Endodermal cell (in vitro differentiated cells): Measurements from ENCODE around the gene ADTRP. TPM values are rescaled to one million over a fixed set of nuclear protein-coding genes. Genes with fewer than 3 reads are reported as not detected.

ENCODE experiments used
- DNase-seq: peaks from one replicate; pipeline ENCODE4 v3.0.0-alpha.2; 2017
- H3K27ac ChIP-seq: 2 replicates; pipeline ENCODE4 v1.5.1; 2013; ENCODE audit warnings: mild to moderate bottlenecking, low read depth, low read length, moderate library complexity
- H3K27me3 ChIP-seq: 2 replicates; pipeline ENCODE4 v1.6.1; 2013; ENCODE audit warnings: mild to moderate bottlenecking, low read length, moderate library complexity; ENCODE audit not compliant: insufficient read depth, control insufficient read depth, poor library complexity, severe bottlenecking
- H3K36me3 ChIP-seq: 2 replicates; pipeline ENCODE4 v1.7.0; 2013; ENCODE audit warnings: mild to moderate bottlenecking, low read length, moderate library complexity; ENCODE audit not compliant: control insufficient read depth, insufficient read depth
- H3K4me1 ChIP-seq: one replicate; pipeline ENCODE4 v1.7.0; 2013; ENCODE audit warnings: low read length; ENCODE audit not compliant: control insufficient read depth, insufficient read depth
- H3K4me3 ChIP-seq: 2 replicates; pipeline ENCODE4 v1.5.1; 2013; ENCODE audit warnings: mild to moderate bottlenecking, low read length, moderate library complexity
- H3K9ac ChIP-seq: 2 replicates; pipeline ENCODE4 v1.6.1; 2013; ENCODE audit warnings: mild to moderate bottlenecking, low read length, moderate library complexity; ENCODE audit not compliant: poor library complexity, severe bottlenecking; ENCODE audit errors: extremely low read depth
- H3K9me3 ChIP-seq: 2 replicates; pipeline ENCODE4 v1.6.1; 2013; ENCODE audit warnings: mild to moderate bottlenecking, low read length, moderate library complexity; ENCODE audit not compliant: control insufficient read depth
- H3K27ac Mint-ChIP-seq: 2 replicates; pipeline ENCODE4 v1.8.0; 2020; ENCODE audit warnings: mixed read lengths
- H3K27me3 Mint-ChIP-seq: 2 replicates; pipeline ENCODE4 v1.8.0; 2021; ENCODE audit warnings: mild to moderate bottlenecking, mixed read lengths; ENCODE audit not compliant: insufficient read depth
- H3K36me3 Mint-ChIP-seq: 2 replicates; pipeline ENCODE4 v1.8.0; 2020; ENCODE audit warnings: low read depth, mixed read lengths
- H3K4me1 Mint-ChIP-seq: 2 replicates; pipeline ENCODE4 v1.8.0; 2020; ENCODE audit warnings: mixed read lengths
- H3K4me3 Mint-ChIP-seq: 2 replicates; pipeline ENCODE4 v1.8.0; 2020; ENCODE audit warnings: mild to moderate bottlenecking, moderate library complexity, mixed read lengths
- H3K9me3 Mint-ChIP-seq: 2 replicates; pipeline ENCODE4 v1.8.0; 2020; ENCODE audit warnings: mild to moderate bottlenecking, mixed read lengths
- WGBS, 2 experiments: methylation state at CpG; one replicate each; pipeline versions ENCODE4 v1.1.5 to v1.1.7; 2013; ENCODE audit warnings: missing lambda C conversion rate in 2 of 2, mixed read lengths in 1 of 2; ENCODE audit not compliant: insufficient coverage in 1 of 2, insufficient read length in 1 of 2; 5-methylcytosine and 5-hydroxymethylcytosine counted together
- total RNA-seq, 2 donors: library from RNA; stranded (reverse); fragmentation: NEBNext Ultra II Directional in 1 of 2; extraction: Animal tissue kit (Norgen Biotek cat#: 25700) in 1 of 2; gene quantifications; 2 replicates in 1 of 2; 3 replicates in 1 of 2; pipeline ENCODE4 v1.2.1, GENCODE V29; 2021
- TF ChIP-seq, protein P1 (sequence below): fragments of 200-600 bp; sonication (generic); conservative IDR thresholded peaks from 2 replicates; pipeline ENCODE4 v1.5.0; 2021; ENCODE audit warnings: antibody characterized with exemption, mild to moderate bottlenecking

Gene ADTRP
- total RNA-seq, 2 donors from 2014 or later, result 0.20 to 0.29 TPM

DNA sequence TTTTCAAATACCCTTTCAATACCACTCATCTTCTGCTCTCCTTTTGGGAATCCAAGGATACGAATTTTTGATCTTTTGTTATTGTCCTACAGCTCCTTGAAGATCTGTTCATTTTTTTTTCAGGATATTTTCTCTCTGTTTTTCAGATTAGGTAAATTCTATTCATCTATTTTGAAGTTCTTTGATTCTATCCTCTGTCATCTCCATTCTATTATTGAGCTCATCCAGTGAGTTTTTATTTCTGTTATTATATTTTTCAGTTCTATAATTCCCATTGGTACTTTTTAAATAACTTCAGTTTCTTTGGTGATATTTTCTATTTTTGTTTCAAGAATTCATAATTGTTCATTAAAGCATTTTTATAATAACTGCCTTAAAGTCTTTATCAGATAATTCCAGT lies 14.7 kb upstream of the ADTRP start:
- Histone ChIP-seq H3K36me3 (no peaks in the 10 kb centered on the region), H3K9me3 (peaks cover 4% of the 10 kb centered on the region), H3K9ac (no peak overlapping the region), H3K4me3 (no peak overlapping the region), H3K27ac (no peak overlapping the region), H3K4me1 (peaks cover 5% of the 10 kb centered on the region), H3K27me3 (no peaks in the 10 kb centered on the region)
- TF ChIP-seq, protein P1, sequence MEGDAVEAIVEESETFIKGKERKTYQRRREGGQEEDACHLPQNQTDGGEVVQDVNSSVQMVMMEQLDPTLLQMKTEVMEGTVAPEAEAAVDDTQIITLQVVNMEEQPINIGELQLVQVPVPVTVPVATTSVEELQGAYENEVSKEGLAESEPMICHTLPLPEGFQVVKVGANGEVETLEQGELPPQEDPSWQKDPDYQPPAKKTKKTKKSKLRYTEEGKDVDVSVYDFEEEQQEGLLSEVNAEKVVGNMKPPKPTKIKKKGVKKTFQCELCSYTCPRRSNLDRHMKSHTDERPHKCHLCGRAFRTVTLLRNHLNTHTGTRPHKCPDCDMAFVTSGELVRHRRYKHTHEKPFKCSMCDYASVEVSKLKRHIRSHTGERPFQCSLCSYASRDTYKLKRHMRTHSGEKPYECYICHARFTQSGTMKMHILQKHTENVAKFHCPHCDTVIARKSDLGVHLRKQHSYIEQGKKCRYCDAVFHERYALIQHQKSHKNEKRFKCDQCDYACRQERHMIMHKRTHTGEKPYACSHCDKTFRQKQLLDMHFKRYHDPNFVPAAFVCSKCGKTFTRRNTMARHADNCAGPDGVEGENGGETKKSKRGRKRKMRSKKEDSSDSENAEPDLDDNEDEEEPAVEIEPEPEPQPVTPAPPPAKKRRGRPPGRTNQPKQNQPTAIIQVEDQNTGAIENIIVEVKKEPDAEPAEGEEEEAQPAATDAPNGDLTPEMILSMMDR, result no peak
- Mint-ChIP-seq H3K4me3 (no peak overlapping the region), H3K27me3 (no peaks in the 10 kb centered on the region), H3K27ac (no peak overlapping the region), H3K36me3 (no peaks in the 10 kb centered on the region), H3K9me3 (no peaks in the 10 kb centered on the region), H3K4me1 (peaks cover 32% of the 10 kb centered on the region)
- 82 to 100% methylated on average over 1 of the region's 1 CpG for WGBS, 2 experiments
- no peak for DNase-seq

DNA sequence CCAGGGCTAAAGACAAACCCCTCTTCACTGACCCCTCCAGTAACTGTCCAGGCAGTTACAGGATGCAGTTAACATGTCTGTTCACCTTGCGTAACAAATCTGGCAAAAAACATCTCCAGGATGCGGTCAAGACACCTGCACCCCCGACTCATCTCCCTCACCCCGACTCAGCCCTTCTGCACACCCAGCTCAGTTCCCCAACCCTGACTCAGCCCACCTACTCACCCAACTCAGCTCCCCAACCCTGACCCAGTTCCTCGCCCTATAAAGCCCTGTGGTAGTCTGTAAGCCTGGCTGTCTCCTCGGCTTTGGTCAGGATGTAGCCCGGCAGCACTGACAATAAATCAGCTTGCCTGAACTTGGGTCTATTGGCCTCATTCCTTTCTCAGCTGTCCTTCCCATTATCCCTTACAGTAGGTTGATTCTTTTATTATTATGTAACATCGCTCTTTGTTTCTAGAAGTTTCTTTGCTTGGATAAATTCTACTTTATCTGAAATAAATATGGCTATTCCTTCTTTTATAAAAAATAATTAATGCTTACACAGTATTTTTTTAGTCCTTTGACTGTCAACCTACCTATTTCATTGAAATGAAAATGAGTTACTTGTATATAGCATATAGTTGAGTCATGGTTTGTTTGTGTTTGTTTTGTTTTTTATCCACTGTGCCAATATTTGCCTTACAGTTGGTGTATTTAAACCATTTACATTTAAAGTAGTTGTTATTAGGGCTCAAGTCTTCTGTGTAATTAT lies 12.9 kb upstream of the ADTRP start:
- Mint-ChIP-seq H3K4me1 (peaks cover 26% of the 10 kb centered on the region), H3K9me3 (no peaks in the 10 kb centered on the region), H3K27me3 (no peaks in the 10 kb centered on the region), H3K36me3 (no peaks in the 10 kb centered on the region), H3K4me3 (no peak overlapping the region), H3K27ac (no peak overlapping the region)
- Histone ChIP-seq H3K27ac (no peak overlapping the region), H3K9me3 (peaks cover 4% of the 10 kb centered on the region), H3K9ac (no peak overlapping the region), H3K27me3 (no peaks in the 10 kb centered on the region), H3K36me3 (no peaks in the 10 kb centered on the region), H3K4me3 (no peak overlapping the region), H3K4me1 (peaks cover 4% of the 10 kb centered on the region)
- TF ChIP-seq, protein P1, result no peak
- WGBS, 2 experiments, result 92 to 93% methylated on average over 5 to 7 of the region's 8 CpGs
- DNase-seq, result no peak

DNA sequence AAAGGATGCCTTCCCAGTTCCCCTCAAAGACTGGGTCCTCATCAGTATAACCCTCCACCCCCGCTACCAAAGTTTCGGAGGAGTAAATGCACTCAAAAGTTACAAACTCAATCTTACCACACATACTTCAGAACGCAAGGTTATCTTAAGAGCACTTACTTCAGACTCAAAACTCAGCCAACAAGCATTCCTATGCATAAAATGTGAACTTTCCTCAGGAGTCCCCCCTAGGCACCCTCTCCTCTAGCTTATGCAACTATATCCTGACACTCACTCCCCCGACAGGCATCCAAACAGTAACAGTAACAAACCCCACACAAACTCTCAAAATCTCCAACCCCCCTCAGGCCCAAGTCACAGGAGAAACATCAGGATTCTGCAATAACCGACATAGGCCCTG lies 11.1 kb upstream of the ADTRP start:
- no peak for DNase-seq
- Mint-ChIP-seq H3K4me1 (peaks cover 14% of the 10 kb centered on the region), H3K27me3 (no peaks in the 10 kb centered on the region), H3K9me3 (no peaks in the 10 kb centered on the region), H3K4me3 (no peak overlapping the region), H3K27ac (no peak overlapping the region), H3K36me3 (no peaks in the 10 kb centered on the region)
- Histone ChIP-seq H3K27me3 (no peaks in the 10 kb centered on the region), H3K36me3 (no peaks in the 10 kb centered on the region), H3K9ac (no peak overlapping the region), H3K4me3 (no peak overlapping the region), H3K27ac (no peak overlapping the region), H3K9me3 (peaks cover 4% of the 10 kb centered on the region), H3K4me1 (peaks cover 1% of the 10 kb centered on the region)
- 80 to 93% methylated on average over 2 to 5 of the region's 5 CpGs for WGBS, 2 experiments
- TF ChIP-seq, protein P1, result no peak
